HFF-Myc (cell line): Measurements from ENCODE around the gene PTPRN2.

Experiments used
- DNase-seq: peaks from one replicate; pipeline ENCODE4 v3.0.0-alpha.2; 2011; ENCODE audit warnings: low read depth; ENCODE audit errors: extremely low read depth
- H3K4me3 ChIP-seq: replicated peaks from 2 replicates; pipeline ENCODE4 v1.5.1; 2011; ENCODE audit warnings: low read depth, mild to moderate bottlenecking, control low read depth, low read length
- TF ChIP-seq, protein P1 (sequence below): IDR thresholded peaks from 2 replicates; pipeline ENCODE4 v1.5.1; 2012; ENCODE audit warnings: mild to moderate bottlenecking, low read depth, low read length, control low read depth; ENCODE audit errors: missing control alignments

Gene PTPRN2

GRCh38 chr7:157805713-157806112 lies 781.9 kb downstream of the PTPRN2 start:
- TF ChIP-seq, protein P1, sequence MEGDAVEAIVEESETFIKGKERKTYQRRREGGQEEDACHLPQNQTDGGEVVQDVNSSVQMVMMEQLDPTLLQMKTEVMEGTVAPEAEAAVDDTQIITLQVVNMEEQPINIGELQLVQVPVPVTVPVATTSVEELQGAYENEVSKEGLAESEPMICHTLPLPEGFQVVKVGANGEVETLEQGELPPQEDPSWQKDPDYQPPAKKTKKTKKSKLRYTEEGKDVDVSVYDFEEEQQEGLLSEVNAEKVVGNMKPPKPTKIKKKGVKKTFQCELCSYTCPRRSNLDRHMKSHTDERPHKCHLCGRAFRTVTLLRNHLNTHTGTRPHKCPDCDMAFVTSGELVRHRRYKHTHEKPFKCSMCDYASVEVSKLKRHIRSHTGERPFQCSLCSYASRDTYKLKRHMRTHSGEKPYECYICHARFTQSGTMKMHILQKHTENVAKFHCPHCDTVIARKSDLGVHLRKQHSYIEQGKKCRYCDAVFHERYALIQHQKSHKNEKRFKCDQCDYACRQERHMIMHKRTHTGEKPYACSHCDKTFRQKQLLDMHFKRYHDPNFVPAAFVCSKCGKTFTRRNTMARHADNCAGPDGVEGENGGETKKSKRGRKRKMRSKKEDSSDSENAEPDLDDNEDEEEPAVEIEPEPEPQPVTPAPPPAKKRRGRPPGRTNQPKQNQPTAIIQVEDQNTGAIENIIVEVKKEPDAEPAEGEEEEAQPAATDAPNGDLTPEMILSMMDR, result no peak
- H3K4me3 ChIP-seq, result no peak overlapping the region
- DNase-seq, result no peak

- TF ChIP-seq, protein P1, result no peak
- DNase-seq, result no peak
- no peak overlapping the region for H3K4me3 ChIP-seq
Measured at GRCh38 chr7:157803906-157804305, 783.7 kb downstream of the PTPRN2 start.

GRCh38 chr7:157801971-157802675 lies 785.5 kb downstream of the PTPRN2 start:
- H3K4me3 ChIP-seq, result no peak overlapping the region
- TF ChIP-seq, protein P1, result no peak
- DNase-seq, result no peak

DNA sequence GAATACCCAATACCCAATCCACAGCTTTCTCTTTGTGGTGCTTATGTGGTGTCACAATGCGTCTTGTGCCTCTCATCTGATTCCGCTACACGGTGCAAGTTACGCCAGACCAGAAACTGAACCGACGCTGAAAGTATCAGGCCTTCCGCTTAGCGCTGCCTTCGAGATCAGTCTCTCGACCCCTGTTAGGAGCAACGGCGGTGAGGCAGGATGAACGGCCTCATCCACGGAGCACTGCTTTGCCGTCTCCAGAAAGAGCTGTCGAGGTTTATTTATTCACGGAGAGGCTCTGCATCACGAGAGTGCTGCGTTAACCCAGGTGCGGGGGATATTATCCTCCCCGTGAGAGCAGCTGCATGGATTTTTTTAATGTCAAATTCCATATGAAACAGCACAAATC lies 786.5 kb downstream of the PTPRN2 start:
- TF ChIP-seq, protein P1, result no peak
- no peak overlapping the region for H3K4me3 ChIP-seq
- DNase-seq, result no peak

- H3K4me3 ChIP-seq, result no peak overlapping the region
- DNase-seq, result no peak
- TF ChIP-seq, protein P1, result no peak
Measured at GRCh38 chr7:157800281-157800680, 787.3 kb downstream of the PTPRN2 start.

- no peak overlapping the region for H3K4me3 ChIP-seq
- no peak for DNase-seq
- TF ChIP-seq, protein P1, result no peak
Measured at GRCh38 chr7:157799076-157799685, 788.4 kb downstream of the PTPRN2 start.

GRCh38 chr7:157797361-157797760 lies 790.3 kb downstream of the PTPRN2 start:
- no peak for DNase-seq
- no peak overlapping the region for H3K4me3 ChIP-seq
- TF ChIP-seq, protein P1, result no peak
